Endothelial cell of umbilical vein (primary cell): ENCODE data around the gene DNAJC24. TPM values are rescaled to one million over a fixed set of nuclear protein-coding genes. Genes with fewer than 3 reads are reported as not detected.

ENCODE experiments used
- BruUV-seq: library from RNA; stranded (reverse); fragments of 400-500 nt; replicated peaks from 2 replicates; lab custom pipeline; 2021; lab: Mats Ljungman, UMichigan
- CTCF ChIA-PET: fragments of 300-600, 350-600 bp; sonication (Branson Sonifier 250); formaldehyde crosslinking; loops from one replicate; lab custom pipeline; 2021; ENCODE audit warnings: antibody characterized with exemption, inconsistent platforms; lab: Charles Lee
- POLR2A ChIA-PET: fragments of 300-600, 350-600 bp; sonication (Branson Sonifier 250); formaldehyde crosslinking; loops from one replicate; lab custom pipeline; 2021; ENCODE audit warnings: antibody characterized with exemption, inconsistent platforms; lab: Charles Lee
- DNase-seq: peaks from one replicate; pipeline ENCODE4 v3.0.0-alpha.2; 2011; ENCODE audit warnings: low read depth, low spot score
- FAIRE-seq: peaks from 2 replicates; lab custom pipeline; 2011; peaks lifted over from hg19 to GRCh38; lab: Jason Lieb, UNC
- H2AFZ ChIP-seq: 2 replicates; pipeline ENCODE4 v1.6.0; 2012; ENCODE audit warnings: low read depth, low read length, control low read depth, inconsistent platforms
- H3K27ac ChIP-seq: 2 replicates; pipeline ENCODE4 v1.5.1; 2011; ENCODE audit warnings: low read depth, mild to moderate bottlenecking, control low read depth, low read length, moderate library complexity; ENCODE audit not compliant: insufficient read depth
- H3K27me3 ChIP-seq, 2 experiments: 2 replicates each; pipeline versions ENCODE4 v1.6.0 to v1.6.1; 2011; ENCODE audit warnings: low read length in 2 of 2, mixed read lengths in 1 of 2; ENCODE audit not compliant: control insufficient read depth in 2 of 2, insufficient read depth in 2 of 2
- H3K36me3 ChIP-seq, 2 experiments: 2 replicates in 1 of 2; 3 replicates in 1 of 2; pipeline ENCODE4 v1.5.1; 2011; ENCODE audit warnings: low read length in 2 of 2, mild to moderate bottlenecking in 1 of 2, moderate library complexity in 1 of 2; ENCODE audit not compliant: control insufficient read depth in 2 of 2, insufficient read depth in 2 of 2; ENCODE audit errors: extremely low read depth in 1 of 2
- H3K4me1 ChIP-seq: 3 replicates; pipeline ENCODE4 v1.5.1; 2011; ENCODE audit warnings: mild to moderate bottlenecking, low read length; ENCODE audit not compliant: control insufficient read depth, insufficient read depth; ENCODE audit errors: extremely low read depth
- H3K4me2 ChIP-seq: 2 replicates; pipeline ENCODE4 v1.6.1; 2011; ENCODE audit warnings: low read length, control low read depth, mixed read lengths; ENCODE audit not compliant: insufficient read depth
- H3K4me3 ChIP-seq, 3 experiments: fragments of 200-600 bp in 1 of 3; sonication (generic), shearing (Covaris generic) in 1 of 3; replicated peaks in 1 of 3; 2 replicates each; pipeline ENCODE4 v1.5.1; 2011 to 2016; ENCODE audit warnings: control low read depth in 3 of 3, low read length in 3 of 3, mild to moderate bottlenecking in 2 of 3, inconsistent platforms in 1 of 3, low read depth in 1 of 3, moderate library complexity in 1 of 3; ENCODE audit not compliant: insufficient read depth in 1 of 3
- H3K79me2 ChIP-seq: 2 replicates; pipeline ENCODE4 v1.6.0; 2012; ENCODE audit warnings: low read length, inconsistent platforms; ENCODE audit not compliant: control insufficient read depth, insufficient read depth
- H3K9ac ChIP-seq: replicated peaks from 2 replicates; pipeline ENCODE3; 2011; ENCODE audit warnings: low read length, control low read depth; ENCODE audit not compliant: insufficient read depth; ENCODE audit errors: extremely low read depth
- H3K9me1 ChIP-seq: replicated peaks from 3 replicates; pipeline ENCODE4 v1.6.0; 2011; ENCODE audit warnings: mild to moderate bottlenecking, low read length; ENCODE audit not compliant: control insufficient read depth, insufficient read depth; ENCODE audit errors: extremely low read depth
- H3K9me3 ChIP-seq: replicated peaks from 2 replicates; pipeline ENCODE4 v1.5.1; 2012; ENCODE audit warnings: low read length, inconsistent platforms; ENCODE audit not compliant: control insufficient read depth, insufficient read depth
- H4K20me1 ChIP-seq: replicated peaks from 2 replicates; pipeline ENCODE3; 2011; ENCODE audit warnings: mild to moderate bottlenecking, low read length; ENCODE audit not compliant: control insufficient read depth, insufficient read depth; ENCODE audit errors: extremely low read depth
- EZH2 ChIP-seq: IDR thresholded peaks from 2 replicates; pipeline ENCODE4 v1.6.1; 2012; ENCODE audit warnings: borderline replicate concordance, low read depth, mild to moderate bottlenecking, moderate library complexity, low read length, inconsistent platforms; ENCODE audit not compliant: severe bottlenecking
- FOS ChIP-seq: IDR thresholded peaks from 2 replicates; pipeline ENCODE4 v1.6.1; 2011; ENCODE audit warnings: mild to moderate bottlenecking, low read length, moderate library complexity, borderline replicate concordance; ENCODE audit not compliant: insufficient read depth
- GATA2 ChIP-seq: IDR thresholded peaks from 2 replicates; pipeline ENCODE4 v1.7.0; 2011; ENCODE audit warnings: low read depth, mild to moderate bottlenecking, moderate library complexity, mixed read lengths, low read length; ENCODE audit not compliant: insufficient read length, insufficient read depth
- JUN ChIP-seq: IDR thresholded peaks from 2 replicates; pipeline ENCODE4 v1.6.1; 2011; ENCODE audit warnings: borderline replicate concordance, low read depth; ENCODE audit not compliant: insufficient read length, insufficient read depth
- MYC ChIP-seq: IDR thresholded peaks from one replicate; pipeline ENCODE4 v1.6.1; 2011; ENCODE audit warnings: mild to moderate bottlenecking, low read depth, low read length
- POLR2A ChIP-seq: IDR thresholded peaks from 2 replicates; pipeline ENCODE4 v1.6.1; 2012; ENCODE audit warnings: low read depth, mild to moderate bottlenecking, control low read depth, low read length
- POLR2AphosphoS5 ChIP-seq: IDR thresholded peaks from 2 replicates; pipeline ENCODE4 v1.6.1; 2012; ENCODE audit warnings: low read depth, mild to moderate bottlenecking, control low read depth, low read length, moderate library complexity; ENCODE audit not compliant: insufficient read depth
- dilution Hi-C: fragments of 300-500 bp; cut with MboI; formaldehyde crosslinking; loops from one replicate; pipeline ENCODE4 v1.15.0; 2019; ENCODE audit warnings: low sequenced_read_pairs; ENCODE audit not compliant: extremely low pct_ligation_motif_present
- intact Hi-C: fragments of 100-400 bp; cut with micrococcal nuclease; formaldehyde crosslinking; loops from one replicate; pipeline ENCODE4 v1.10.0; 2022
- polyA plus RNA-seq, 4 experiments: library from polyadenylated mRNA; depleted of rRNA in 3 of 4; stranded (reverse) in 3 of 4; unstranded in 1 of 4; fragments of >200 nt; gene quantifications; 2 replicates each; pipeline versions ENCODE4 v1.2.1 to v1.2.3, GENCODE V29; 2011 to 2012; ENCODE audit warnings: missing spikeins in 1 of 4
- total RNA-seq: library from RNA; stranded (reverse); gene quantifications from 2 replicates; pipeline ENCODE4 v1.2.3, GENCODE V29; 2021
- TF ChIP-seq, protein P1 (sequence below), 2 donors: IDR thresholded peaks; 1 replicate in 1 of 2; 2 replicates in 1 of 2; pipeline ENCODE4 v1.5.1; 2011; ENCODE audit warnings: low read length in 2 of 2, mild to moderate bottlenecking in 2 of 2, moderate library complexity in 2 of 2, control low read depth in 1 of 2, inconsistent platforms in 1 of 2, low read depth in 1 of 2; ENCODE audit not compliant: insufficient read depth in 1 of 2; ENCODE audit errors: extremely low read depth in 1 of 2
- TF ChIP-seq, protein P2 (sequence below): IDR thresholded peaks from 2 replicates; pipeline ENCODE4 v1.6.1; 2011; ENCODE audit not compliant: insufficient read depth, insufficient read length

DNAJC24 gene
- total and polyA plus RNA-seq, 2 donors (not counting 3 experiments of a cell fraction or from before 2014, with no cell fraction given), result 7.2 to 16.8 TPM

DNA sequence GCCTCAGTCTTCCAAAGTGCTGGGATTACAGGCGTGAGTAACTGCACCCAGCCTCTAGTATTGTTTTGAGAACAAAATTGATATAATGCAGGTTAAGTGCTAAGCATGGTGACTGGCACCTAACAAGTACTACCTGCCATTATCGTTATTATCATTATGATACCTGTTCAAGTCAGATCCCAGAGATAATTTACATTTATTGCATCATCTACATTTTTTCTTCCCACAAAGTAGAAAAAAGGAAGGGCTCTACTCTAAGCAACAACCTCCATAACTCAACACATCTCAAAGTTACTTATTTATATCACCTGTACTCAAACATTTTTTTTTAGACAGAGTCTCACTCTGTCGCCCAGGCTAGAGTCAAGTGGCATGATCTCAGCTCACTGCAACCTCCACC is 42.2 kb upstream of the DNAJC24 start:
- Histone ChIP-seq H3K4me1 (no peaks in the 10 kb centered on the region), H3K9me1 (no peaks in the 10 kb centered on the region), H3K36me3 (no peaks in the 10 kb centered on the region), H3K9me3 (no peaks in the 10 kb centered on the region), H3K27ac (no peak overlapping the region), H3K4me3 (no peak overlapping the region), H3K79me2 (no peaks in the 10 kb centered on the region), H2AFZ (no peak overlapping the region), H3K27me3 (no peaks in the 10 kb centered on the region), H3K9ac (no peak overlapping the region), H4K20me1 (no peaks in the 10 kb centered on the region), H3K4me2 (no peak overlapping the region)
- BruUV-seq, result no TSS peak
- intact Hi-C loops, result no loop called here
- no peak for DNase-seq
- POLR2A ChIA-PET, result no interaction called here
- no peak for FAIRE-seq
- TF ChIP-seq FOS, result no peak
- no peak for TF ChIP-seq MYC
- TF ChIP-seq, protein P1, sequence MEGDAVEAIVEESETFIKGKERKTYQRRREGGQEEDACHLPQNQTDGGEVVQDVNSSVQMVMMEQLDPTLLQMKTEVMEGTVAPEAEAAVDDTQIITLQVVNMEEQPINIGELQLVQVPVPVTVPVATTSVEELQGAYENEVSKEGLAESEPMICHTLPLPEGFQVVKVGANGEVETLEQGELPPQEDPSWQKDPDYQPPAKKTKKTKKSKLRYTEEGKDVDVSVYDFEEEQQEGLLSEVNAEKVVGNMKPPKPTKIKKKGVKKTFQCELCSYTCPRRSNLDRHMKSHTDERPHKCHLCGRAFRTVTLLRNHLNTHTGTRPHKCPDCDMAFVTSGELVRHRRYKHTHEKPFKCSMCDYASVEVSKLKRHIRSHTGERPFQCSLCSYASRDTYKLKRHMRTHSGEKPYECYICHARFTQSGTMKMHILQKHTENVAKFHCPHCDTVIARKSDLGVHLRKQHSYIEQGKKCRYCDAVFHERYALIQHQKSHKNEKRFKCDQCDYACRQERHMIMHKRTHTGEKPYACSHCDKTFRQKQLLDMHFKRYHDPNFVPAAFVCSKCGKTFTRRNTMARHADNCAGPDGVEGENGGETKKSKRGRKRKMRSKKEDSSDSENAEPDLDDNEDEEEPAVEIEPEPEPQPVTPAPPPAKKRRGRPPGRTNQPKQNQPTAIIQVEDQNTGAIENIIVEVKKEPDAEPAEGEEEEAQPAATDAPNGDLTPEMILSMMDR (IDR thresholded peaks at IDR 0.05; ENCODE audit: extremely low read depth in 1 of 2, insufficient read depth in 1 of 2, low read depth in 1 of 2, low read length in 2 of 2), result no peak
- TF ChIP-seq EZH2, result no peak
- TF ChIP-seq GATA2, result no peak
- TF ChIP-seq, protein P2, sequence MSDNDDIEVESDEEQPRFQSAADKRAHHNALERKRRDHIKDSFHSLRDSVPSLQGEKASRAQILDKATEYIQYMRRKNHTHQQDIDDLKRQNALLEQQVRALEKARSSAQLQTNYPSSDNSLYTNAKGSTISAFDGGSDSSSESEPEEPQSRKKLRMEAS, result no peak
- no peak for TF ChIP-seq POLR2A
- TF ChIP-seq JUN, result no peak
- TF ChIP-seq POLR2AphosphoS5, result no peak
- dilution Hi-C loops, result no loop called here
- CTCF ChIA-PET, result no interaction called here
